Karpas-422 (cell line): Measurements from ENCODE around the gene TAS1R2. TPM values are rescaled to one million over a fixed set of nuclear protein-coding genes. Genes with fewer than 3 reads are reported as not detected.

Experiments used
- DNase-seq: peaks from one replicate; pipeline ENCODE4 v3.0.0-alpha.2; 2015
- H2AFZ ChIP-seq: fragments of 200-600 bp; sonication (generic); 2 replicates; pipeline ENCODE4 v1.6.1; 2014; ENCODE audit warnings: antibody characterized with exemption, low read length, mixed read lengths
- H3K27ac ChIP-seq: fragments of 200-600 bp; sonication (generic); 2 replicates; pipeline ENCODE4 v1.5.1; 2014; ENCODE audit warnings: mild to moderate bottlenecking, low read length, moderate library complexity
- H3K27me3 ChIP-seq: fragments of 200-600 bp; sonication (generic); 2 replicates; pipeline ENCODE4 v1.6.1; 2014; ENCODE audit warnings: low read length, mixed read lengths
- H3K36me3 ChIP-seq: fragments of 200-600 bp; sonication (generic); 2 replicates; pipeline ENCODE4 v1.6.1; 2014; ENCODE audit warnings: low read length, mixed read lengths; ENCODE audit not compliant: insufficient read depth
- H3K4me1 ChIP-seq: fragments of 200-600 bp; sonication (generic); 2 replicates; pipeline ENCODE4 v1.6.1; 2014; ENCODE audit warnings: mild to moderate bottlenecking, low read length, mixed read lengths
- H3K4me2 ChIP-seq: fragments of 200-600 bp; sonication (generic); 2 replicates; pipeline ENCODE4 v1.6.1; 2014; ENCODE audit warnings: low read length, low read depth, mild to moderate bottlenecking; ENCODE audit not compliant: poor library complexity, severe bottlenecking
- H3K4me3 ChIP-seq: fragments of 200-600 bp; sonication (generic); 2 replicates; pipeline ENCODE4 v1.5.1; 2014; ENCODE audit warnings: mild to moderate bottlenecking, antibody characterized with exemption, low read length, mixed read lengths
- H3K79me2 ChIP-seq: fragments of 200-600 bp; sonication (generic); 2 replicates; pipeline ENCODE4 v1.6.1; 2014; ENCODE audit warnings: mild to moderate bottlenecking, low read length, mixed read lengths
- H3K9ac ChIP-seq: fragments of 200-600 bp; sonication (generic); 2 replicates; pipeline ENCODE4 v1.6.0; 2014; ENCODE audit warnings: low read length
- H3K9me2 ChIP-seq: fragments of 200-600 bp; sonication (generic), shearing (Covaris generic); replicated peaks from 2 replicates; pipeline ENCODE4 v1.6.0; 2014; ENCODE audit warnings: mild to moderate bottlenecking, low read length, moderate library complexity; ENCODE audit not compliant: insufficient read depth
- H3K9me3 ChIP-seq: fragments of 300-700, 200-600 bp; sonication (generic); 2 replicates; pipeline ENCODE4 v1.6.1; 2014; ENCODE audit warnings: low read length, mixed read lengths
- H4K20me1 ChIP-seq: fragments of 200-600 bp; sonication (generic); 2 replicates; pipeline ENCODE4 v1.6.1; 2014; ENCODE audit warnings: mild to moderate bottlenecking, antibody characterized with exemption, low read length, low read depth; ENCODE audit not compliant: insufficient read depth
- total RNA-seq: library from RNA; depleted of rRNA; stranded (reverse); fragments of >200 nt; shearing (Covaris generic); gene quantifications from 2 replicates; pipeline ENCODE4 v1.2.3, GENCODE V29; 2014; ENCODE audit warnings: low replicate concordance; rRNA removed

The TAS1R2 gene
- not detected in 2 replicates for total RNA-seq

GRCh38 chr1:18859560-18859959 is at the start of gene TAS1R2:
TSS of gene TAS1R2 (minus strand) at chr1:18859660. CDS start at chr1:18859660, 0 bp downstream.
- Histone ChIP-seq H3K9me3 (no peaks in the 10 kb centered on the region), H3K36me3 (no peaks in the 10 kb centered on the region), H3K9ac (no peak within 1 kb of the TSS), H3K4me3 (no peak within 1 kb of the TSS), H3K4me1 (no peaks in the 10 kb centered on the region), H3K4me2 (no peak within 1 kb of the TSS), H4K20me1 (no peaks in the 10 kb centered on the region), H3K27ac (no peak within 1 kb of the TSS), H3K79me2 (no peaks in the 10 kb centered on the region), H3K27me3 (no peaks in the 10 kb centered on the region), H3K9me2 (no peaks in the 10 kb centered on the region), H2AFZ (no peak within 1 kb of the TSS)
- DNase-seq = no peak

DNA sequence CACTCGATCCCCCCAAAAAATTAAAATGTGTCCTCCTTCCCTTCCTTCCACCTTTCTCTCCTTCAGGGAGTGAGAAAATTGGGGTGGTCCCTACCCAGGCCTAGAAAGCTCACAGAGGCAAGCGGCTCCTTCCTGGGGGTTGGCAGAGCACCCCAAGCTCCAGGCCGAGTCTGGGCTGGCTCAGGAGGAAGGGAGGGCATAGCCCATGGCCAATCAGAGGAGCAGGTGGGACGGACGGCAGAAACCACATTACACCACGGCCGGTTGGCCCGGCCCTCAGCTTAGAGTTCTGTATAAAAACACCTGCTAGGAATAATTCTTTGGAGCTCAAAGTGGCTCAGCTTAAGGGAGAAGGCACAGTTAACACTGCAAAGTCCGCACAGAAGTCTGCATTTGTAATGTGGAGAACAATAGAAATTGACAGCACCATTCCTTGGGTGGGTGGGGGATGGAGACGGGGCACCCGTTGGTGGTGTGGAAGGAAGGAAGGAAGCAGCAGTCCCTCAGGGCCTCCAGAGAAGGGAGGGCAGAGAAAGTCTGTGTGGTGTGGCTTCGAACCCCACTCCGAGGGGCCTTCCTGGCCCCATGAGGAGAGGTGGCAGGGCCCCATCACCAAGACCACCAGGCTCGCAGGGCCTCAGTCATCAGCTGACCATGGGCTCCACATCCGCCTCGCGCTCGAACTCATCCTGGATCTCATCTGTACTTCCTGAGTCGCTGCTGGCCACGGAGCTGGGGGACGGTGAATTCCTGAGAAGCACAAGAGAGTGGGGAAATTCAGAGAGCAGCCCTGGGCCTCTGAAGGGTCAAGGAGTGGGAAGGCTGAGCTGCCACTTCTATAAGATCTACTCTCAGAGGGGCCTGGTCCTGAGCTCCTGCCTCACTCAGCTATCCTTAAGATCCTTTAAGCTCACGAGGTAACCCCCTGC is 48.7 kb upstream of the TAS1R2 start:
- Histone ChIP-seq H4K20me1 (peaks cover 9% of the 10 kb centered on the region; the same call in 1 of the 2 replicates), H2AFZ (no peak overlapping the region), H3K4me1 (0 out of 2 replicates have a peak, but pooled peaks cover 5% of the 10 kb centered on the region), H3K36me3 (no peaks in the 10 kb centered on the region), H3K27ac (no peak overlapping the region), H3K27me3 (no peaks in the 10 kb centered on the region), H3K9ac (no peak overlapping the region), H3K9me2 (no peaks in the 10 kb centered on the region), H3K9me3 (no peaks in the 10 kb centered on the region), H3K4me2 (no peak overlapping the region), H3K4me3 (no peak overlapping the region), H3K79me2 (no peaks in the 10 kb centered on the region)
- peak; percentile 61 for DNase-seq

DNA sequence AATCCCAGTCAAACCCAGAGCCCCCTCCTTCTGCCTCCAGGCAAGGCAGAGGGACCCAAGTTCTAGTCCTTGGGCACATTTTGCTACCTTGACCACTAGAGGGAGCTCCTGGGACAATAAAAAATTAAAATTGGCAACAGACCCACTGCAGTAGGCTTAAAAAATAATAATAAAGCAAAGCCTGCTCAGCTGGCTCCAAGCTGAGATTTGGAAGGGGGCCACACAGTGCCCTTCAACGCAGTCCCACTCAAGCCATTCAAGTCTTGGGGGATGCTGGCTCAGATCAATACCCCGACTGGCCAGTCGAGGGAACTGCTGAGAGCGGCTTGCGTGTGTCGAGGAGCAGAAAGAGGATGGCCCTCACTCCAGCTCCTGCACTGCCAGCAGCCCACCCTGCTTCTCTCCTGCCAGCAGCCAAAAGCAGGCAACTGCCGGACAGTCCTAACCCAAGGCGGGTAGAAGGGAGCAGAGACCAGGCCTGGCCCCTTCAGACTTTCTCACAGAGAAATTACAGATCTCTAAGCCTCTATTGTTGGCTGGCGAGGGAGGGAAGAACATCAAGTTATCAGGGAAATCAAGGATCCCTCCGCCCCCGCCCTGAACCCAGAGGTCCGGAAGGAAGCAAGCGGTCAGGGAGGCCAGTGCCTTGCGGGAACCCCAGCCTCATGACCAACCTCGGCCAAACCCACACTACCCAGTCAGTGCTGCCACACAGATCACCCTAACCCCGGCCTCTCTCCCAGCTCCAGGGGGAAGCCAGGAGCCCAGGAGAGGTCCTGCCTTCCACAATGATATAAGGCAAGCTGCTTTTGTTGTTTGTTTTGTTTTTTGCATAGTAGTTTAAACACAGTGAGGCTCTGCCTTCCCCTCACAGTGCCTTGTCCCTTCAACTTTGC is 47.8 kb upstream of the TAS1R2 start:
- Histone ChIP-seq H3K4me3 (no peak overlapping the region), H3K79me2 (no peaks in the 10 kb centered on the region), H3K27ac (no peak overlapping the region), H3K27me3 (no peaks in the 10 kb centered on the region), H3K4me1 (0 out of 2 replicates have a peak, but pooled peaks cover 5% of the 10 kb centered on the region), H4K20me1 (peaks cover 4% of the 10 kb centered on the region; the same call in 1 of the 2 replicates), H2AFZ (no peak overlapping the region), H3K9me2 (no peaks in the 10 kb centered on the region), H3K9me3 (no peaks in the 10 kb centered on the region), H3K36me3 (no peaks in the 10 kb centered on the region), H3K4me2 (no peak overlapping the region), H3K9ac (no peak overlapping the region)
- DNase-seq = peak; percentile 82

DNA sequence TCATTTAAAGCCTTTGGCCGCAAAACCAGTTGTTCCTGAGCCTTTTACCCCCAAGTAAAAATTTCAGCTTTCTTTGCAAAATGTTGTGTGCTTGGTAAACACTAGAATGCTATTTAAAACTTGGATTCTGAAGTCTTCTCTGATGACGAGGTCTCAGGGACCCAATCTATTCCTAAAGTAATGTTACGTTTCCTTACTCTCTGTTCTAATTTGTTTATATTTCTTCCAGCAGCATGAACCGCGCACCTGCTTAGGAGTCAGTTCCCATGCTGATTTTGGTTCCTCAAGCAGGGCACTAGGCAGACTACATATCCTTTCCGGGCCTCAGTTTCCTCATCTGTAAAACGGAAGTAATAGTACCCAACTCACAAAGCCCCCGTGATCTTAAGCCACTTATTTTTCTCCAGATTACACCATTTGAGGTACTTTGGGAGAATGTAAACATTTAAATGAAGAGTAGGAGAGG is 43.9 kb upstream of the TAS1R2 start:
- no peak overlapping the region for H2AFZ ChIP-seq
- H3K9me2 ChIP-seq = no peaks in the 10 kb centered on the region
- peaks cover 4% of the 10 kb centered on the region; the same call in 1 of the 2 replicates for H4K20me1 ChIP-seq
- no peak overlapping the region for H3K9ac ChIP-seq
- no peaks in the 10 kb centered on the region for H3K36me3 ChIP-seq
- no peaks in the 10 kb centered on the region for H3K9me3 ChIP-seq
- H3K27me3 ChIP-seq = no peaks in the 10 kb centered on the region
- H3K4me1 ChIP-seq = 0 out of 2 replicates have a peak, but pooled peaks cover 5% of the 10 kb centered on the region
- no peaks in the 10 kb centered on the region for H3K79me2 ChIP-seq
- H3K4me2 ChIP-seq = no peak overlapping the region
- H3K4me3 ChIP-seq = no peak overlapping the region
- H3K27ac ChIP-seq = no peak overlapping the region
- no peak for DNase-seq

- peak within 1 kb of the TSS; percentile 23; the same call in 1 of the 2 replicates for H3K4me3 ChIP-seq
- DNase-seq = peak; percentile 77
These were observed 43.2 kb upstream of the TAS1R2 start, which contains the start of gene ALDH4A1 for GRCh38 chr1:18902523-18903290. TSS of gene ALDH4A1 (minus strand) at chr1:18902555. CDS start at chr1:18902523, 32 bp downstream.

GRCh38 chr1:18901952-18902522 is 42.6 kb upstream of the TAS1R2 start:
- Histone ChIP-seq H3K27me3 (no peaks in the 10 kb centered on the region), H3K79me2 (no peaks in the 10 kb centered on the region), H2AFZ (no peak overlapping the region), H3K9me2 (no peaks in the 10 kb centered on the region), H4K20me1 (no peaks in the 10 kb centered on the region; the same call in 1 of the 2 replicates), H3K36me3 (no peaks in the 10 kb centered on the region), H3K9me3 (no peaks in the 10 kb centered on the region), H3K4me3 (peak overlapping the region; percentile 23; the same call in 1 of the 2 replicates), H3K4me1 (no peaks in the 10 kb centered on the region), H3K9ac (no peak overlapping the region), H3K4me2 (peak overlapping the region; percentile 48), H3K27ac (no peak overlapping the region)
- no peak for DNase-seq

More at GRCh38 chr1:18902523-18903290, 43.2 kb upstream of the TAS1R2 start, which contains the start of gene ALDH4A1:
- Histone ChIP-seq H4K20me1 (peaks cover under 1% of the 10 kb centered on the region; the same call in 1 of the 2 replicates), H3K27ac (no peak within 1 kb of the TSS), H2AFZ (no peak within 1 kb of the TSS), H3K4me2 (peak within 1 kb of the TSS; percentile 48), H3K79me2 (no peaks in the 10 kb centered on the region), H3K9ac (no peak within 1 kb of the TSS), H3K9me3 (no peaks in the 10 kb centered on the region), H3K36me3 (no peaks in the 10 kb centered on the region), H3K9me2 (no peaks in the 10 kb centered on the region), H3K27me3 (no peaks in the 10 kb centered on the region), H3K4me1 (no peaks in the 10 kb centered on the region)
